ENCODE data around the gene DDAH2.

DDAH2 gene

GRCh38 chr6:31680226-31681134, 48.6 kb downstream of the DDAH2 start, which contains the start of gene LY6G5C:
TSS of gene LY6G5C (minus strand) at chr6:31681067. CDS start at chr6:31680373, 694 bp downstream.
- peak within 1 kb of the TSS; percentile 72 for H3K4me3 ChIP-seq (ENCODE audit: low read depth, low read length)
- TF ChIP-seq CTCF (IDR thresholded peaks at IDR 0.05; ENCODE audit: insufficient read depth, low read depth, low read length, missing control alignments), result peak; percentile 71

GRCh38 chr6:31677955-31678354, 51.1 kb downstream of the DDAH2 start:
- DNase-seq (ENCODE audit: low read depth), result no peak
- no peak overlapping the region for H3K4me3 ChIP-seq (ENCODE audit: low read depth, low read length)
- no peak for TF ChIP-seq CTCF (IDR thresholded peaks at IDR 0.05; ENCODE audit: insufficient read depth, low read depth, low read length, missing control alignments)

More at GRCh38 chr6:31680226-31681134, 48.6 kb downstream of the DDAH2 start, which contains the start of gene LY6G5C:
- DNase-seq (ENCODE audit: low read depth), result peak; percentile 90
